Gastrocnemius medialis (tissue), 4 donors: ENCODE data around the gene DERA. TPM values are rescaled to one million over a fixed set of nuclear protein-coding genes. Genes with fewer than 3 reads are reported as not detected.
A peak's percentile ranks its signal among the peaks of the same experiment; 100 is the strongest.

Experiments
- ATAC-seq, 2 donors: fragments of 150-250 bp; one replicate each; pipeline ENCODE4 v1.9.1; 2016
- DNase-seq, 2 donors: peaks; one replicate each; pipeline ENCODE4 v3.0.0-alpha.2; 2019
- H3K27ac ChIP-seq, 4 donors: fragments of 200-600 bp; sonication (generic); 1 replicate in 1 of 4; 2 replicates in 3 of 4; pipeline ENCODE4 v1.5.1; 2016 to 2018; ENCODE audit warnings: mild to moderate bottlenecking in 2 of 4, moderate library complexity in 1 of 4
- H3K27me3 ChIP-seq, 3 donors: fragments of 200-600 bp; sonication (generic) in 2 of 3; 1 replicate in 1 of 3; 2 replicates in 2 of 3; pipeline versions ENCODE4 v1.5.1 to v1.6.0; 2016 to 2019; ENCODE audit warnings: mild to moderate bottlenecking in 1 of 3, moderate library complexity in 1 of 3
- H3K36me3 ChIP-seq, 2 donors: fragments of 200-600 bp; sonication (generic) in 1 of 2; one replicate each; pipeline ENCODE4 v1.5.1; 2017 to 2018
- H3K4me1 ChIP-seq, 2 donors: fragments of 200-600 bp; sonication (generic) in 1 of 2; one replicate each; pipeline ENCODE4 v1.5.1; 2016 to 2017; ENCODE audit warnings: mild to moderate bottlenecking in 2 of 2
- H3K4me3 ChIP-seq, 4 donors: fragments of 200-600 bp; sonication (generic) in 3 of 4; 1 replicate in 1 of 4; 2 replicates in 3 of 4; pipeline ENCODE4 v1.5.1; 2016 to 2019; ENCODE audit warnings: mild to moderate bottlenecking in 2 of 4
- H3K9me3 ChIP-seq, 3 donors: fragments of 200-600 bp; sonication (generic) in 2 of 3; 1 replicate in 1 of 3; 2 replicates in 2 of 3; pipeline ENCODE4 v1.5.1; 2016 to 2019
- CTCF ChIP-seq, 5 experiments: fragments of 450-650 bp in 3 of 5; fragments of 200-600 bp in 2 of 5; sonication (generic) in 2 of 5; IDR thresholded peaks in 4 of 5; conservative IDR thresholded peaks in 1 of 5; 1 replicate in 4 of 5; 2 replicates in 1 of 5; pipeline ENCODE4 v1.5.1; 2016 to 2019; ENCODE audit warnings: antibody characterized with exemption in 5 of 5, mild to moderate bottlenecking in 3 of 5, moderate library complexity in 3 of 5
- POLR2A ChIP-seq, 2 donors: fragments of 450-650 bp; IDR thresholded peaks; one replicate each; pipeline ENCODE4 v1.6.1; 2017; ENCODE audit warnings: antibody characterized with exemption in 2 of 2, mild to moderate bottlenecking in 2 of 2, moderate library complexity in 2 of 2
- in situ Hi-C, 4 donors: fragments of 200-750 bp; cut with MboI; loops; one replicate each; pipeline versions ENCODE4 v1.15.0 to v1.8.0; 2017; ENCODE audit warnings: low sequenced_read_pairs in 4 of 4
- intact Hi-C: fragments of 100-400 bp; cut with DNase I; formaldehyde crosslinking; loops from one replicate; pipeline ENCODE4 v1.15.1; 2023; ENCODE audit warnings: low total_unique reads
- total RNA-seq, 4 donors: library from RNA; depleted of rRNA; stranded (reverse); fragments of >200 nt; gene quantifications; one replicate each; pipeline versions ENCODE4 v1.1.0 to v1.2.3, GENCODE V29; 2016

Gene DERA
- total RNA-seq, 4 donors from 2014 or later: 29.2 to 50.1 (median 34.3) TPM

DNA sequence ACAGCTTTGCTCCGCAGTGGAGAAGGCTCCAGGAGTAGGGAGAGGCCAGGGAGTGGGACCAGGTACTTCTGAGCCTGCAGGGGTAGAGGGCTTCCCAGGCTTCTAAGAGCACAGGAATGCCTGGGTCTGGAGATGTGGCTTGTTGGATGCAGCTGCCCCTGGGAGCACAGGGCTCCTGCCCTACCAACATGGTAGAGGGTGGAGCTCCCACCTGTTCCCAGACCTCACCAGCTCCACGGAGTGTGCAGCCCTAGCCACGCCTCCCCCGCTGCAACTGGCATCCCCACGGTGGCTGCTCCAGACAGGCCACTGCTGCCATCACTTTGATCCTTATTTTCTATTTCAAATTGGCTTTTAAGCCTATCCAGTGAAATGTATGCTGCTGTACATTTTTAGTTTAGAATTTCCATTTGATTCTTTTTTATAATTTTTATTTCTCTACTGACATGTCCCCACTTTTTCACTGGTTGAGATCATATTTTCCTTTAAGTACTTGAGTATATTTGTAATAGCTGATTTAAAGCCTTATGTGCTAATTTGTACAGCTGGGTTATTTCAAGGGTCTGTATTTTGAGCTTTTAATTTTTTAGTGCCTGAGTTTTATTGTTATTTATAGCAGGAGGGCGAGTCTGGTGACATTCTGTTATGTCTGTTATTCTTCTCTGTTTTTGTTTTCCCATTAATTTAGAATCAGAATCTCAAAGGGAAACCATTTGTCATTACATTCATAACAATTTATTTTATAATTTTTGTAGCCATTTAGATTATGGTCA, 78.0 kb downstream of the DERA start:
- in situ Hi-C loops: no loop called here
- intact Hi-C loops: no loop called here
- ATAC-seq (no peak), DNase-seq (no peak)
- Histone ChIP-seq H3K27me3 (no peaks in the 10 kb centered on the region), H3K27ac (no peak overlapping the region), H3K4me1 (peaks cover 0 to 7% of the 10 kb centered on the region in 2 donors), H3K9me3 (no peaks in the 10 kb centered on the region), H3K4me3 (no peak overlapping the region), H3K36me3 (no peaks in the 10 kb centered on the region)
- TF ChIP-seq CTCF (IDR thresholded peaks at IDR 0.05 in 4 of 5, conservative IDR thresholded peaks at IDR 0.05 in 1 of 5): no peak
- TF ChIP-seq POLR2A (IDR thresholded peaks at IDR 0.05): no peak

DNA sequence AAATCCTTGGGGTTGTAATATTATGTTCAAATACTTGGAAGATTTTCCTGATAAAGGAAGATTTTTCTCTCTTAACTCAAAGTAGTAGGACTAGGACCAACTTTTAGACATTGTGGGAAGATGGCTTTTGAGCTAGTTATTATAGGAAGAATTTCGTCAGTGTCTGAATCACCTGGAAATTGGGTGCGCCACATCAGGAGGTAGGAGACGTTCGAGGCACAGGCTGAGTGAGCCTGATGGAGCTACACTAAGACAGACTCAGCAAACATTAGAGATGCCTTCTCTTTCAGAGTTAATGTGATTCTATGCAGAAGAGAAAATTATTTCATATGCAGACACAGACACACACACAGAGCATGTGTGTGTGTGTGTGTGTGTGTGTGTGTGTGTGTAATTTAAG, 84.7 kb downstream of the DERA start:
- H3K36me3 ChIP-seq: no peaks in the 10 kb centered on the region
- ATAC-seq: peak in 1 of 2 donors; percentile 14
- no peak overlapping the region for H3K27ac ChIP-seq
- TF ChIP-seq POLR2A (IDR thresholded peaks at IDR 0.05) (no peak), CTCF (IDR thresholded peaks at IDR 0.05 in 4 of 5, conservative IDR thresholded peaks at IDR 0.05 in 1 of 5) (no peak)
- peaks cover 0 to 8% of the 10 kb centered on the region in 2 donors for H3K4me1 ChIP-seq
- no peak overlapping the region for H3K4me3 ChIP-seq
- H3K9me3 ChIP-seq: no peaks in the 10 kb centered on the region
- in situ Hi-C loops (no loop called here), intact Hi-C loops (loop anchor here (5.0 kb wide), 1 partner anchor 1646 kb away; no protein-coding TSS in a partner anchor)
- H3K27me3 ChIP-seq: no peaks in the 10 kb centered on the region
- DNase-seq: no peak

DNA sequence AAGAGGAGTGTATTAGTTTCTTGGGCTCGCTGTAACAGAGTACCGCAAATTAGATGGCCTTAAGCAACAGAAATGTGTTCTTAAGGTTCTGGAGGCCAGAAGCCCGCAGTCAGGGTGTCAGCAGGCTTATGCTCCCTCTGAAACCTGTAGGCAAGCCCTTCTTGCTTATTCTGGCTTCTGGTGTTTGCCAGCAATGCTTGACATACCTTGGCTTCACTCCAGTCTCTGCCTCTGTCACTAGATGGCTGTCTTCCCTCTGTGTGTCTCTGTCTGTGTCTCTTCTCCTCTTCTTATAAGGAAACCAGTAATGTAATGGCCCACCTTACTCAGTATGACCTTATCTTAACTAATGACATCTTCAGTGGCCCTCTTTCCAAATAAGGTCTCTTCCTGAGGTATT, 85.1 kb downstream of the DERA start:
- in situ Hi-C loops (no loop called here), intact Hi-C loops (loop anchor here (5.0 kb wide), 1 partner anchor 1646 kb away; no protein-coding TSS in a partner anchor)
- no peaks in the 10 kb centered on the region for H3K27me3 ChIP-seq
- TF ChIP-seq CTCF (IDR thresholded peaks at IDR 0.05 in 4 of 5, conservative IDR thresholded peaks at IDR 0.05 in 1 of 5) (no peak), POLR2A (IDR thresholded peaks at IDR 0.05) (no peak)
- ATAC-seq (peak in 1 of 2 donors; percentile 85), DNase-seq (peak in 1 of 2 donors; percentile 38)
- H3K27ac ChIP-seq: no peak overlapping the region
- no peaks in the 10 kb centered on the region for H3K36me3 ChIP-seq
- H3K9me3 ChIP-seq: no peaks in the 10 kb centered on the region
- H3K4me1 ChIP-seq: peaks cover 0 to 8% of the 10 kb centered on the region in 2 donors
- H3K4me3 ChIP-seq: no peak overlapping the region

GRCh38 chr12:15996948-15997347, 85.8 kb downstream of the DERA start:
- in situ Hi-C loops: no loop called here
- H3K27me3 ChIP-seq: no peaks in the 10 kb centered on the region
- H3K9me3 ChIP-seq: no peaks in the 10 kb centered on the region
- peaks cover 0 to 8% of the 10 kb centered on the region in 2 donors for H3K4me1 ChIP-seq
- intact Hi-C loops: loop anchor here (5.0 kb wide), 1 partner anchor 1645 kb away; no protein-coding TSS in a partner anchor
- ATAC-seq (no peak), DNase-seq (no peak)
- no peak overlapping the region for H3K27ac ChIP-seq
- no peaks in the 10 kb centered on the region for H3K36me3 ChIP-seq
- H3K4me3 ChIP-seq: no peak overlapping the region
- TF ChIP-seq CTCF (IDR thresholded peaks at IDR 0.05 in 4 of 5, conservative IDR thresholded peaks at IDR 0.05 in 1 of 5) (no peak), POLR2A (IDR thresholded peaks at IDR 0.05) (no peak)
